Measurements from ENCODE around the gene LAMB4. TPM values are rescaled to one million over a fixed set of nuclear protein-coding genes. Genes with fewer than 3 reads are reported as not detected.

The LAMB4 gene
- total and polyA plus RNA-seq, 2 experiments from 2014 or later = 0.16 TPM; not detected in 1

- no peaks in the 10 kb centered on the region for H3K27me3 ChIP-seq (replicated peaks; ENCODE audit: insufficient read depth)
- H3K4me3 ChIP-seq = no peak overlapping the region
- H3K36me3 ChIP-seq (ENCODE audit: low read depth) = no peaks in the 10 kb centered on the region
- no peaks in the 10 kb centered on the region for H3K4me1 ChIP-seq (ENCODE audit: insufficient read depth)
- WGBS, 2 experiments (ENCODE audit: low coverage in 1 of 2, low lambda C conversion rate in 2 of 2, missing lambda C conversion rate in 2 of 2) = 74 to 79% methylated on average over 6 of the region's 6 CpGs
- H3K79me2 ChIP-seq (ENCODE audit: insufficient read depth) = no peaks in the 10 kb centered on the region
- H3F3A ChIP-seq (ENCODE audit: insufficient read depth) = no peaks in the 10 kb centered on the region
- no peaks in the 10 kb centered on the region for H3K9me3 ChIP-seq (ENCODE audit: low read depth)
- no peak for TF ChIP-seq EZH2 (IDR thresholded peaks at IDR 0.05; ENCODE audit: insufficient read depth, poor library complexity, severe bottlenecking)
- no peak for TF ChIP-seq EZH2phosphoT487 (IDR thresholded peaks at IDR 0.05; ENCODE audit: insufficient read depth, low read depth)
- no peaks in the 10 kb centered on the region for H3K9me2 ChIP-seq (ENCODE audit: insufficient read depth)
- no peak overlapping the region for H3K4me2 ChIP-seq (ENCODE audit: unreplicated experiment)
- no peak overlapping the region for H2AFZ ChIP-seq
- no peaks in the 10 kb centered on the region; the same call in 1 of the 2 replicates for H4K20me1 ChIP-seq (ENCODE audit: insufficient read depth)
- no peak for DNase-seq
- no peak overlapping the region for H3K9ac ChIP-seq
- in situ Hi-C loops (cut with MboI) = loop anchor here (25.0 kb wide), 1 partner anchor 413 kb away; the partner anchor contains the start of gene CBLL1
- H3K27ac ChIP-seq = no peak overlapping the region
These were observed 19.7 kb upstream of the LAMB4 start for GRCh38 chr7:108149908-108150307.

GRCh38 chr7:108149119-108149518 lies 19.0 kb upstream of the LAMB4 start:
- H2AFZ ChIP-seq = no peak overlapping the region
- no peaks in the 10 kb centered on the region for H3K4me1 ChIP-seq (ENCODE audit: insufficient read depth)
- in situ Hi-C loops (cut with MboI) = loop anchor here (25.0 kb wide), 1 partner anchor 412 kb away; the partner anchor contains the start of gene CBLL1
- no peaks in the 10 kb centered on the region for H3K36me3 ChIP-seq (ENCODE audit: low read depth)
- no peak overlapping the region for H3K9ac ChIP-seq
- no peaks in the 10 kb centered on the region for H3K9me2 ChIP-seq (ENCODE audit: insufficient read depth)
- no peaks in the 10 kb centered on the region; the same call in 1 of the 2 replicates for H4K20me1 ChIP-seq (ENCODE audit: insufficient read depth)
- H3K9me3 ChIP-seq (ENCODE audit: low read depth) = no peaks in the 10 kb centered on the region
- no peaks in the 10 kb centered on the region for H3K27me3 ChIP-seq (replicated peaks; ENCODE audit: insufficient read depth)
- H3F3A ChIP-seq (ENCODE audit: insufficient read depth) = no peaks in the 10 kb centered on the region
- no peak for TF ChIP-seq EZH2phosphoT487 (IDR thresholded peaks at IDR 0.05; ENCODE audit: insufficient read depth, low read depth)
- TF ChIP-seq EZH2 (IDR thresholded peaks at IDR 0.05; ENCODE audit: insufficient read depth, poor library complexity, severe bottlenecking) = no peak
- H3K79me2 ChIP-seq (ENCODE audit: insufficient read depth) = no peaks in the 10 kb centered on the region
- no peak overlapping the region for H3K4me3 ChIP-seq
- H3K4me2 ChIP-seq (ENCODE audit: unreplicated experiment) = no peak overlapping the region
- H3K27ac ChIP-seq = no peak overlapping the region
- no peak for DNase-seq
- 62 to 70% methylated on average over 5 of the region's 5 CpGs for WGBS, 2 experiments (ENCODE audit: low coverage in 1 of 2, low lambda C conversion rate in 2 of 2, missing lambda C conversion rate in 2 of 2)

GRCh38 chr7:108147031-108147563 lies 16.9 kb upstream of the LAMB4 start:
- TF ChIP-seq EZH2phosphoT487 (IDR thresholded peaks at IDR 0.05; ENCODE audit: insufficient read depth, low read depth) (no peak), EZH2 (IDR thresholded peaks at IDR 0.05; ENCODE audit: insufficient read depth, poor library complexity, severe bottlenecking) (no peak)
- no peaks in the 10 kb centered on the region for H3K4me1 ChIP-seq (ENCODE audit: insufficient read depth)
- H3F3A ChIP-seq (ENCODE audit: insufficient read depth) = no peaks in the 10 kb centered on the region
- H3K4me2 ChIP-seq (ENCODE audit: unreplicated experiment) = no peak overlapping the region
- no peak overlapping the region for H3K4me3 ChIP-seq
- no peaks in the 10 kb centered on the region for H3K9me3 ChIP-seq (ENCODE audit: low read depth)
- H4K20me1 ChIP-seq (ENCODE audit: insufficient read depth) = no peaks in the 10 kb centered on the region
- 77 to 81% methylated on average over 6 of the region's 6 CpGs for WGBS, 2 experiments (ENCODE audit: low coverage in 1 of 2, low lambda C conversion rate in 2 of 2, missing lambda C conversion rate in 2 of 2)
- in situ Hi-C loops (cut with MboI) = loop anchor here (25.0 kb wide), 1 partner anchor 410 kb away; the partner anchor contains the start of gene CBLL1
- no peak overlapping the region for H3K9ac ChIP-seq
- H3K36me3 ChIP-seq (ENCODE audit: low read depth) = no peaks in the 10 kb centered on the region
- H3K27ac ChIP-seq = no peak overlapping the region
- no peaks in the 10 kb centered on the region for H3K9me2 ChIP-seq (ENCODE audit: insufficient read depth)
- no peaks in the 10 kb centered on the region for H3K79me2 ChIP-seq (ENCODE audit: insufficient read depth)
- no peak overlapping the region for H2AFZ ChIP-seq
- DNase-seq = no peak
- no peaks in the 10 kb centered on the region for H3K27me3 ChIP-seq (replicated peaks; ENCODE audit: insufficient read depth)

- in situ Hi-C loops (cut with MboI) = loop anchor here (25.0 kb wide), 1 partner anchor 409 kb away; the partner anchor contains the start of gene CBLL1
- no peak for TF ChIP-seq EZH2 (IDR thresholded peaks at IDR 0.05; ENCODE audit: insufficient read depth, poor library complexity, severe bottlenecking)
- TF ChIP-seq EZH2phosphoT487 (IDR thresholded peaks at IDR 0.05; ENCODE audit: insufficient read depth, low read depth) = no peak
- H2AFZ ChIP-seq = peak overlapping the region; percentile 68
These were observed 16.1 kb upstream of the LAMB4 start for GRCh38 chr7:108146070-108146842.

More at GRCh38 chr7:108146070-108146842, 16.1 kb upstream of the LAMB4 start:
- peak overlapping the region; percentile 59 for H3K4me3 ChIP-seq
- no peaks in the 10 kb centered on the region for H3K27me3 ChIP-seq (replicated peaks; ENCODE audit: insufficient read depth)
- no peaks in the 10 kb centered on the region for H3K9me3 ChIP-seq (ENCODE audit: low read depth)
- H3K79me2 ChIP-seq (ENCODE audit: insufficient read depth) = no peaks in the 10 kb centered on the region
- no peaks in the 10 kb centered on the region for H3K36me3 ChIP-seq (ENCODE audit: low read depth)
- no peaks in the 10 kb centered on the region for H3K4me1 ChIP-seq (ENCODE audit: insufficient read depth)
- no peaks in the 10 kb centered on the region for H3K9me2 ChIP-seq (ENCODE audit: insufficient read depth)
- H3K27ac ChIP-seq = no peak overlapping the region
- no peak overlapping the region for H3K9ac ChIP-seq
- H3K4me2 ChIP-seq (ENCODE audit: unreplicated experiment) = peak overlapping the region; percentile 62
- no peaks in the 10 kb centered on the region for H4K20me1 ChIP-seq (ENCODE audit: insufficient read depth)
- peak; percentile 86 for DNase-seq
- no peaks in the 10 kb centered on the region for H3F3A ChIP-seq (ENCODE audit: insufficient read depth)
- WGBS, 2 experiments (ENCODE audit: low coverage in 1 of 2, low lambda C conversion rate in 2 of 2, missing lambda C conversion rate in 2 of 2) = 11 to 13% methylated on average over 12 of the region's 12 CpGs

Data from GM23248 (cell line).